Activated naive CD4-positive, alpha-beta T cell treated with anti-CD3 and anti-CD28 coated beads for 36 hours (primary cell): ENCODE data around the gene EEFSEC. TPM values are rescaled to one million over a fixed set of nuclear protein-coding genes. Genes with fewer than 3 reads are reported as not detected.

Source experiments
- CTCF ChIA-PET: fragments of 350-600 bp; sonication (Branson Sonifier 250); formaldehyde crosslinking; loops from one replicate; lab custom pipeline; 2021; ENCODE audit warnings: antibody characterized with exemption; lab: Charles Lee
- DNase-seq: peaks from one replicate; pipeline ENCODE4 v3.0.0-alpha.2; 2020
- H3K27ac Mint-ChIP-seq: one replicate; pipeline ENCODE4 v1.8.0; 2021; ENCODE audit warnings: mild to moderate bottlenecking, mixed read lengths
- H3K27me3 Mint-ChIP-seq: one replicate; pipeline ENCODE4 v1.8.0; 2021; ENCODE audit warnings: low read depth, mixed read lengths
- H3K36me3 Mint-ChIP-seq: one replicate; pipeline ENCODE4 v1.8.0; 2021; ENCODE audit warnings: low read depth, mixed read lengths
- H3K4me1 Mint-ChIP-seq: one replicate; pipeline ENCODE4 v1.8.0; 2021; ENCODE audit warnings: low read depth, mixed read lengths
- H3K4me3 Mint-ChIP-seq: one replicate; pipeline ENCODE4 v1.8.0; 2021; ENCODE audit warnings: mild to moderate bottlenecking, moderate library complexity, mixed read lengths
- H3K9me3 Mint-ChIP-seq: one replicate; pipeline ENCODE4 v1.8.0; 2021; ENCODE audit warnings: mixed read lengths
- intact Hi-C: fragments of 100-400 bp; cut with micrococcal nuclease; formaldehyde crosslinking; loops from one replicate; pipeline ENCODE4 v1.15.1; 2023
- total RNA-seq, 2 experiments: library from RNA; stranded (reverse); gene quantifications; one replicate each; pipeline ENCODE4 v1.2.3, GENCODE V29; 2021

Gene EEFSEC
- 10 to 100 TPM; 11.0 to 11.6 TPM for total RNA-seq

GRCh38 chr3:128153156-128154041 is at the start of gene EEFSEC:
TSS of gene EEFSEC (plus strand) at chr3:128153481. CDS start at chr3:128153508, 27 bp downstream.
- CTCF ChIA-PET = interaction anchor here (1.0 to 1.5 kb wide), 3 partner anchors 20 to 65 kb away, joined by 3 to 4 read pairs (median 3); no protein-coding TSS in a partner anchor
- Mint-ChIP-seq H3K4me3 (peak within 1 kb of the TSS; percentile 89), H3K4me1 (peaks cover 27% of the 10 kb centered on the region), H3K9me3 (no peaks in the 10 kb centered on the region), H3K27me3 (no peaks in the 10 kb centered on the region), H3K27ac (peak within 1 kb of the TSS; percentile 90), H3K36me3 (peaks cover 19% of the 10 kb centered on the region)
- DNase-seq = peak; percentile 87
- intact Hi-C loops = loop anchor here (1.0 to 10.0 kb wide), 5 partner anchors 30 to 341 kb away; partner anchors contain the start of genes GATA2, RUVBL1 and SEC61A1

GRCh38 chr3:128107834-128108233 is 45.4 kb upstream of the EEFSEC start:
- H3K9me3 Mint-ChIP-seq = no peaks in the 10 kb centered on the region
- no peak for DNase-seq
- intact Hi-C loops = no loop called here
- no peak overlapping the region for H3K4me3 Mint-ChIP-seq
- H3K27ac Mint-ChIP-seq = no peak overlapping the region
- peaks cover 40% of the 10 kb centered on the region for H3K36me3 Mint-ChIP-seq
- H3K4me1 Mint-ChIP-seq = peaks cover 13% of the 10 kb centered on the region
- CTCF ChIA-PET = no interaction called here
- H3K27me3 Mint-ChIP-seq = no peaks in the 10 kb centered on the region

- Mint-ChIP-seq H3K27me3 (no peaks in the 10 kb centered on the region), H3K4me1 (peaks cover 38% of the 10 kb centered on the region), H3K4me3 (no peak overlapping the region), H3K36me3 (peaks cover 47% of the 10 kb centered on the region), H3K9me3 (no peaks in the 10 kb centered on the region), H3K27ac (peak overlapping the region; percentile 60)
- DNase-seq = no peak
- intact Hi-C loops = loop anchor here (5.0 kb wide), 1 partner anchor 41 kb away; the partner anchor contains the start of gene EEFSEC
- CTCF ChIA-PET = interaction anchor here (1.5 kb wide), 1 partner anchor 22 kb away, joined by 5 read pairs; no protein-coding TSS in a partner anchor
These were observed 42.1 kb upstream of the EEFSEC start for GRCh38 chr3:128111147-128111546.

- peak; percentile 59 for DNase-seq
- peaks cover 53% of the 10 kb centered on the region for H3K36me3 Mint-ChIP-seq
- H3K4me3 Mint-ChIP-seq = no peak overlapping the region
- CTCF ChIA-PET = no interaction called here
- intact Hi-C loops = loop anchor here (1.0 to 5.0 kb wide), 2 partner anchors 11 to 40 kb away; partner anchors contain the start of genes EEFSEC and RUVBL1
- H3K27ac Mint-ChIP-seq = peak overlapping the region; percentile 79
- H3K27me3 Mint-ChIP-seq = no peaks in the 10 kb centered on the region
- H3K9me3 Mint-ChIP-seq = no peaks in the 10 kb centered on the region
- peaks cover 38% of the 10 kb centered on the region for H3K4me1 Mint-ChIP-seq
These were observed 40.8 kb upstream of the EEFSEC start for GRCh38 chr3:128112357-128112968.

GRCh38 chr3:128113817-128114794 is 39.2 kb upstream of the EEFSEC start:
- intact Hi-C loops = loop anchor here (5.0 kb wide), 1 partner anchor 38 kb away; the partner anchor contains the start of gene EEFSEC
- no peak overlapping the region for H3K27ac Mint-ChIP-seq
- H3K4me3 Mint-ChIP-seq = no peak overlapping the region
- peaks cover 60% of the 10 kb centered on the region for H3K36me3 Mint-ChIP-seq
- CTCF ChIA-PET = interaction anchor here (0.7 kb wide), 1 partner anchor 167 kb away, joined by 3 read pairs; no protein-coding TSS in a partner anchor
- DNase-seq = no peak
- H3K9me3 Mint-ChIP-seq = no peaks in the 10 kb centered on the region
- peaks cover 50% of the 10 kb centered on the region for H3K4me1 Mint-ChIP-seq
- no peaks in the 10 kb centered on the region for H3K27me3 Mint-ChIP-seq

GRCh38 chr3:128122013-128122412 is 31.3 kb upstream of the EEFSEC start:
- Mint-ChIP-seq H3K9me3 (no peaks in the 10 kb centered on the region), H3K36me3 (peaks cover 31% of the 10 kb centered on the region), H3K4me3 (peak overlapping the region; percentile 93), H3K27ac (no peak overlapping the region), H3K27me3 (no peaks in the 10 kb centered on the region), H3K4me1 (peaks cover 39% of the 10 kb centered on the region)
- intact Hi-C loops = loop anchor here (2.0 to 5.0 kb wide), 3 partner anchors 47 to 525 kb away; partner anchors contain the start of genes ABTB1 and MCM2
- DNase-seq = no peak
- CTCF ChIA-PET = interaction anchor here (0.7 to 2.3 kb wide), 4 partner anchors 11 to 72 kb away, joined by 3 to 11 read pairs (median 7); no protein-coding TSS in a partner anchor

- CTCF ChIA-PET = interaction anchor here (1.1 to 2.3 kb wide), 6 partner anchors 10 to 494 kb away, joined by 3 to 11 read pairs (median 5); no protein-coding TSS in a partner anchor
- Mint-ChIP-seq H3K27me3 (no peaks in the 10 kb centered on the region), H3K9me3 (no peaks in the 10 kb centered on the region), H3K4me3 (peak overlapping the region; percentile 93), H3K36me3 (peaks cover 24% of the 10 kb centered on the region), H3K4me1 (peaks cover 35% of the 10 kb centered on the region), H3K27ac (peak overlapping the region; percentile 42)
- intact Hi-C loops = loop anchor here (1.0 to 5.0 kb wide), 6 partner anchors 11 to 526 kb away; partner anchors contain the start of genes ABTB1, EEFSEC, MCM2 and SEC61A1
- DNase-seq = peak; percentile 12
These were observed 30.1 kb upstream of the EEFSEC start for GRCh38 chr3:128123156-128123537.

- intact Hi-C loops = loop anchor here (1.0 to 5.0 kb wide), 6 partner anchors 11 to 526 kb away; partner anchors contain the start of genes ABTB1, EEFSEC, MCM2 and SEC61A1
- Mint-ChIP-seq H3K36me3 (peaks cover 19% of the 10 kb centered on the region), H3K9me3 (no peaks in the 10 kb centered on the region), H3K4me1 (peaks cover 29% of the 10 kb centered on the region), H3K4me3 (peak within 1 kb of the TSS; percentile 93), H3K27me3 (no peaks in the 10 kb centered on the region), H3K27ac (peak within 1 kb of the TSS; percentile 86)
- DNase-seq = peak; percentile 99
- CTCF ChIA-PET = interaction anchor here (1.1 to 2.3 kb wide), 6 partner anchors 10 to 494 kb away, joined by 3 to 11 read pairs (median 5); no protein-coding TSS in a partner anchor
These were observed 29.5 kb upstream of the EEFSEC start, which contains the start of gene RUVBL1 for GRCh38 chr3:128123538-128124368. TSS of gene RUVBL1 (minus strand) at chr3:128123812. CDS start at chr3:128123724, 88 bp downstream.

- Mint-ChIP-seq H3K4me1 (peaks cover 15% of the 10 kb centered on the region), H3K27me3 (no peaks in the 10 kb centered on the region), H3K36me3 (peaks cover 3% of the 10 kb centered on the region), H3K27ac (no peak overlapping the region), H3K4me3 (no peak overlapping the region), H3K9me3 (peaks cover 4% of the 10 kb centered on the region)
- no peak for DNase-seq
- CTCF ChIA-PET = no interaction called here
- intact Hi-C loops = no loop called here
These were observed 26.0 kb upstream of the EEFSEC start for GRCh38 chr3:128127236-128127635.

GRCh38 chr3:128128251-128128650 is 25.0 kb upstream of the EEFSEC start:
- intact Hi-C loops = no loop called here
- H3K4me3 Mint-ChIP-seq = no peak overlapping the region
- peaks cover 3% of the 10 kb centered on the region for H3K36me3 Mint-ChIP-seq
- H3K9me3 Mint-ChIP-seq = peaks cover 4% of the 10 kb centered on the region
- no peak overlapping the region for H3K27ac Mint-ChIP-seq
- CTCF ChIA-PET = interaction anchor here (0.7 to 1.3 kb wide), 2 partner anchors 33 to 85 kb away, joined by 3 read pairs; no protein-coding TSS in a partner anchor
- no peaks in the 10 kb centered on the region for H3K27me3 Mint-ChIP-seq
- H3K4me1 Mint-ChIP-seq = peaks cover 11% of the 10 kb centered on the region
- no peak for DNase-seq
